ENCODE data around the gene ZNF268. TPM values are rescaled to one million over a fixed set of nuclear protein-coding genes. Genes with fewer than 3 reads are reported as not detected.
"Not testable (repeated sequence)": the region's sequence is repeated elsewhere in the genome, so short reads cannot be mapped to it uniquely, and the experiment has no call there.

ZNF268 gene
- total RNA-seq, 1 donor: 22.9 TPM

GRCh38 chr12:133233993-133234564 is 52.8 kb downstream of the ZNF268 start:
- no peak for DNase-seq (ENCODE audit: low read depth)
- H3K4me3 ChIP-seq (ENCODE audit: low read depth, low read length): no peak overlapping the region
- TF ChIP-seq, protein P1, sequence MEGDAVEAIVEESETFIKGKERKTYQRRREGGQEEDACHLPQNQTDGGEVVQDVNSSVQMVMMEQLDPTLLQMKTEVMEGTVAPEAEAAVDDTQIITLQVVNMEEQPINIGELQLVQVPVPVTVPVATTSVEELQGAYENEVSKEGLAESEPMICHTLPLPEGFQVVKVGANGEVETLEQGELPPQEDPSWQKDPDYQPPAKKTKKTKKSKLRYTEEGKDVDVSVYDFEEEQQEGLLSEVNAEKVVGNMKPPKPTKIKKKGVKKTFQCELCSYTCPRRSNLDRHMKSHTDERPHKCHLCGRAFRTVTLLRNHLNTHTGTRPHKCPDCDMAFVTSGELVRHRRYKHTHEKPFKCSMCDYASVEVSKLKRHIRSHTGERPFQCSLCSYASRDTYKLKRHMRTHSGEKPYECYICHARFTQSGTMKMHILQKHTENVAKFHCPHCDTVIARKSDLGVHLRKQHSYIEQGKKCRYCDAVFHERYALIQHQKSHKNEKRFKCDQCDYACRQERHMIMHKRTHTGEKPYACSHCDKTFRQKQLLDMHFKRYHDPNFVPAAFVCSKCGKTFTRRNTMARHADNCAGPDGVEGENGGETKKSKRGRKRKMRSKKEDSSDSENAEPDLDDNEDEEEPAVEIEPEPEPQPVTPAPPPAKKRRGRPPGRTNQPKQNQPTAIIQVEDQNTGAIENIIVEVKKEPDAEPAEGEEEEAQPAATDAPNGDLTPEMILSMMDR (IDR thresholded peaks at IDR 0.05; ENCODE audit: insufficient read depth, low read length): no peak

DNA sequence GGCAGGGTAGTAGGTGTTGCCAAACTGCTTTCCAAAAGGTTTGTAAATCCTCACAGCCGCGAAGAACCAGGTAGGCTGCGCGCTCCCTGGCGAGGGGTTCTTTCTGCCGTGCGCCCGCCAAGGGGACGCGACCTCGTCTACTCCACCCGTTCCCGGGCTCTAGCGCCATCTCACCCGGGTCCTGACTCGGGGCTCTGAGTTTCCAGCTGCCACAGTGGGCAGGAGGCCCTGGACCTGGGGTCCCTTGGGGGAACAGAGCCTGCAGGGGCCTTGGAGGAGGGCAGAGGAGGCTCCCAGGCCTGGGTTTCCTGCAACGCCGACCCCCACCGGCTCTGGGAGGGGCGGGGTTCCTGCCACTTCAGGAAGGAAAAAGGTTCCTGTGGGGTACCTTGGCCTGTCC is 53.7 kb downstream of the ZNF268 start:
- no peak overlapping the region for H3K4me3 ChIP-seq (ENCODE audit: low read depth, low read length)
- TF ChIP-seq, protein P1 (IDR thresholded peaks at IDR 0.05; ENCODE audit: insufficient read depth, low read length): no peak
- no peak for DNase-seq (ENCODE audit: low read depth)

- no peak within 1 kb of the TSS for H3K4me3 ChIP-seq (ENCODE audit: low read depth, low read length)
- no peak for DNase-seq (ENCODE audit: low read depth)
- TF ChIP-seq, protein P1 (IDR thresholded peaks at IDR 0.05; ENCODE audit: insufficient read depth, low read length): no peak
Measured at GRCh38 chr12:133235401-133236112, 54.3 kb downstream of the ZNF268 start, which contains the start of gene ANHX. Gene ANHX (minus strand): TSS chr12:133235877. CDS start chr12:133234356, 1,521 bp downstream.

- no peak overlapping the region for H3K4me3 ChIP-seq (ENCODE audit: low read depth, low read length)
- DNase-seq (ENCODE audit: low read depth): no peak
- TF ChIP-seq, protein P1 (IDR thresholded peaks at IDR 0.05; ENCODE audit: insufficient read depth, low read length): no peak
Measured at GRCh38 chr12:133236144-133236543, 54.8 kb downstream of the ZNF268 start.

DNA sequence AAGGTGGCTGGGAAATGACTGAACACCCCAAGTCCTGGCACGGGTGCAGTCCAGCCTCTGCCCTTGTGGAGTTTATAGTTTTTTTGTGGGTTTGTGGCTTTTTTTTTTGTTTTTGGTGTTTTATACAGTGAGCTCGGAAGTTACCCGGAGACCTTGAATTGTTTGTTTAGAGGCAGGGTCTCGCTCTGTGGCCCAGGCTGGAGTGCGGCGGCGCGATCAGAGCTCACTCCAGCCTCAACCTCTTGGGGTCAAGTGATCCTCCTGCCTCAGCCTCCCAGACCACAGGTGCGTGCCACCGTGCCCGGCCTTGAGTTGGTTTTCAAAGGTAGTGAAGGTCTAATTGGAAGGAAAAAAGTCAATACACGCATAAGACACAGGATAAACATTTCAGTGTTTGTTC is 55.3 kb downstream of the ZNF268 start:
- TF ChIP-seq, protein P1 (IDR thresholded peaks at IDR 0.05; ENCODE audit: insufficient read depth, low read length): no peak
- H3K4me3 ChIP-seq (ENCODE audit: low read depth, low read length): no peak overlapping the region
- DNase-seq (ENCODE audit: low read depth): no peak

DNA sequence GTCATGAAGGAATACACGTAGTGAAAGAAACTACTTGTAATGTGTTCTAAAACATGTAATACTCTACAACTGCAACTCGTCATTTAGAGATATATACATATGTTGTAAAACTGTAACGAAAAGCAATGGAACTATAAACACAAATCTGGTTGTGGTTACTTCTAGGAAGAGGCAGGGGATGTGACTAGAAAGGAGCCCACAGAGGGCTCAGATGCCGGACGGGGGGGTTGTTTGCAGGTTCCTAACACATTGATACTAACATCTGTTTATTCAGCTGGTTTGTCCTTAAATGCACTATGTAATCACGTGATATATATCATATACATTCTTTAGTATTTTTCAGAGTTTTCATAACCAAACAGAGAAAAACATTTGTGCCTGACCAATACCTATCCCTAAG is 70.4 kb downstream of the ZNF268 start:
- TF ChIP-seq, protein P1 (IDR thresholded peaks at IDR 0.05; ENCODE audit: insufficient read depth, low read length): no peak
- no peak overlapping the region for H3K4me3 ChIP-seq (ENCODE audit: low read depth, low read length)
- no peak for DNase-seq (ENCODE audit: low read depth)

- H3K4me3 ChIP-seq (ENCODE audit: low read depth, low read length); DNase-seq (ENCODE audit: low read depth): not testable (repeated sequence)
Measured at GRCh38 chr12:133255833-133256232, 74.5 kb downstream of the ZNF268 start.

All from fibroblast of the aortic adventitia (primary cell).